Activated CD4-positive, alpha-beta T cell treated with anti-CD3 and anti-CD28 coated beads, Interleukin-2, amount 50 U/mL, for 4 hours (primary cell): ENCODE results near the gene ITPR1.

Experiments used
- DNase-seq, 2 experiments: peaks; one replicate each; pipeline ENCODE4 v3.0.0-alpha.2; 2020

The ITPR1 gene

GRCh38 chr3:4655145-4656045, 162.2 kb downstream of the ITPR1 start:
- no peak for DNase-seq

DNA sequence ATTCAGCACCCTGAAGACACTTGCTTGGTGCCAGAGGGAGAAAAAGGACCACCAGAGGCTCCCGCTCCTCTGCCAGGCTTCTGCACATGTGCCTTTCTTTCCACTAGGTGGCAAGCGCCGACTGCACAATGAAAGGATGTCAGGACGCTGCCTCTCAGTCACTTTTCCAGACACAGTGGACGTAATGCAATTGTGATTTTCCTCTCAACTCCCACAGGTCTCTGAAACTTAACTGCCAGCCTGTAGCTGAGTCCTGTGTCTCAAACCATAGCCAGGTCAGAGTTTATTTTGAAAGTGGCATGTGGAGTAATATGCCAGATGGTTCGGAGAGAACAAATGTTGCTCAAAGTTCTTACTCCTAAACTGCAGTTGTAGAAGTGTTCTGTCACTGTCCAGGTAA, 162.9 kb downstream of the ITPR1 start:
- DNase-seq, result no peak

DNA sequence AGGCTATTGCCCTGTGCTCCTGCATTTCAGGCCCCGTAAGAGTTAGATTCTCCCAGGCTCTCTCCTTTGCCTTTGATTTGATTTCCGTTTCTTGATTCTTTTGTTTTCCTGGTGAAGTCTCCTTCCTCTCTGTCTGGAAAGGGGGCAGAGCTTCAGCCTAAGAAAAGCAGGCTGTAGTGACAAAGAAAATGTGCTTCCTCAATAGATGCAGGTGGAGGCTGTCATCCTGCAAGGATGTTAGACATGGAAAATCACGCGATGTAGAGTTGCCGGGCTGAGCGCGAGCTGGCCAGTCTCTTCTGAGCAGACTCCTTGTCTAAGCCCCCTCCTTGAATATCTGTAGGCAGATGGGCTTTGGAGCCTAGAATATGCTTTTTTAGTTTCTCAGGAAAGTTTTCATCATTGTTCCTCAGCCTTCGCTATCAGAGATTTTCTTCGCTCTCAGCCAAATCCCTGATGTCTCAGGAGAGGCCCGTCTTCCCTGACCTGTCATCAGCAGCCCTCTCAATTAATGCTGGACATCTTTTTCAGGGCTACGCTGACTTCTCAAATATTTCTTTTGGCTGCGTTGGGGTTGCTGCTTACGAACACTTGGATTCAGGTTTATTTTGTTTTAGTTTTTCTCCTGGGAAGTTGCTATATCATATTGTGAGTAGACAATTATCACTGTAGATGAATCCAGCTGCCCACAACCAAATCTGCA, 163.6 kb downstream of the ITPR1 start:
- no peak for DNase-seq

GRCh38 chr3:4660936-4661335, 167.8 kb downstream of the ITPR1 start:
- no peak for DNase-seq

DNA sequence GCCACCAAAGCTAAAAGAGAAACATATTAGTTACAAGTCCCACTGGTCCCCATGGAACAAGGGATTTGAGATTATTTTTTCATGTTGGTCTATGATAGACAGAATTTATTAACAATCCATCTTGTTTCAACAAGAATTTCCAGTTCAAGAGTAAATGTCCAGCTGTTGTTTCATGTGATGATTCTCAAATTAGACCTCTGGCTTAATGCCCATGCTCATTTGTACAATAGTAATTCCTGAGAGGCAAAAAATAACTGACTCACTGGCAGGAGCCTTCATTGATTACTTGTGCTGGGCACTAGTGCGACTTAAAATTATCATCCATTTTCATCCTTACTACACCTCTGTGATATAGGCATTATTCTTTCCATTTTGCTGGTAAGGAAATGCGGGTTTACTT, 171.3 kb downstream of the ITPR1 start:
- no peak for DNase-seq

DNA sequence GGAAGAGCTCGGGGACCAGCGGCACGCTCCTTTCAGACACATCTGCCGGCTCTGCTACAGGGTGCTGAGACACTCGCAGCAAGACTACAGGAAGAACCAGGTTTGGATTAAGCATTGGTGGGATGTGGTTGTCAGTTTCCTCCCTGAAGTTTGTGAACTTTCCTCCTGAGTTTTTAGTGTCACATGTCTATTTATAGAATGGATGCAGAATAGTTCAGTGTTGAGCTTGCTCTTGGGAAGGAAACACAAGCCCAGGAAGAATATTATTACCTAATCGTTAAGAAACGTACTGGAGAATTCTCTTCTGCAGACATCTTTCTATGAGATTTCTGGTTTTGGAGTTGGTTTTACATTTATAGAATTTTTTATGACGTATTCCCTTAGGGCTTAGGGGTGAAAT, 172.0 kb downstream of the ITPR1 start:
- no peak for DNase-seq

DNA sequence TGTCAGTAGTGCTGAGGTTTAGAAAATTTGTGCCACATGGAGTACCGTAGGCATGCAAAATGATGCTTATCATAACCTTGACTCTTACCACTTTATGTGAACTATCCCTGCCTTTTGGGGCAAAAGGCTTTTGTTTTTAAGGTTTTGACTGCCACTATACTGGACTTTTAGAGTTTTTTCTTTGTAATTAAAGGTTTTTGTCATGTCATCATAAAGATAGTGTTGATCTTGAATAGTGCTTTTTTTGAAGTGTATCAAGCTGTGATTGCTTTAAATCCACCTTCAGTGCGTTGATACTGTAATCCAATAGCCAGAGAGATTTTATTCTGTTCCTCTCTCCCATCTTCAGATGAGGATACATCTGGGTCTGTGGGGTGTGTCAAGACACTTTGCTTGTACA, 172.9 kb downstream of the ITPR1 start:
- DNase-seq, result no peak

DNA sequence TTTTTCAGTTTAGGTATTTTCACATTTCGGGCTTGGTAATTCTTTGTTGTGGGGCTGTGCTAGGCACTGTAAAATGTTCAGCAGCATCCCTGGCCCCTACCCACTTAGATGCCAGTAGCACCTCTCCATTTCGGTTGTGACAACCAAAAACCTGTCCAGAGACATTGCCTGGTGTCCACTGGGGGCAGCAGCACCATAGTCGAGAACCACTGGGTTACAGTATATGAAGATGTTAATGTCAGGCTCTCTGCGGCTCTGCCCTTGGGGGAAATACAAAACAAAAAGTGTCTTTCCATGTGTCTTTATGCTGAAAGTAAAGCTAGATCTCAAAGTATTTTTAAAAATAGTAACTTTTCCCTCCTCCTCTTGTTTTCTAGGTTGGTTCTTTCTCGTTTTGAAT, 177.2 kb downstream of the ITPR1 start:
- no peak for DNase-seq

- no peak for DNase-seq
These were observed 179.7 kb downstream of the ITPR1 start for GRCh38 chr3:4672725-4673275.

- no peak for DNase-seq
These were observed 181.1 kb downstream of the ITPR1 start for GRCh38 chr3:4674216-4674615.

GRCh38 chr3:4675704-4676103, 182.6 kb downstream of the ITPR1 start:
- DNase-seq, result no peak

DNA sequence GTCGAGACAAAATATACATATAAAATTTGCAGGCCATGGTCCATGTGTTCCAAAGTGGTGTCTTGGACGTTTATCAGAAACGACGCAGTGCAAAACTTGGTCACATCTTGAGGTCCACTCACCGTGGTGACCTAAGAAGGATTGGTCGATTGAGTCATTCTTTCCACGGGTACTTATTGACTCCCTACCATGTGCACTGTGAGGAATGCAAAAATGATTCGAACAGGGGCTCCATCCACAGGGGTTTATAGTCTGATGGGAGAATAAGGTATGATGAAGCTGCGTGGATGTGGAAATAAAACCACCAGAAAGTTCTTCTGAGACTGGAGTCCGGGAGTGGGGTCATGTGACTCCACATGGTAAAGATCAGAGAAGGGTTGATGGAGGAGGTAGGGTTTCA, 185.2 kb downstream of the ITPR1 start:
- no peak for DNase-seq

GRCh38 chr3:4680227-4680691, 187.1 kb downstream of the ITPR1 start:
- DNase-seq, result no peak

- no peak for DNase-seq
These were observed 187.7 kb downstream of the ITPR1 start for GRCh38 chr3:4680871-4681300.

DNA sequence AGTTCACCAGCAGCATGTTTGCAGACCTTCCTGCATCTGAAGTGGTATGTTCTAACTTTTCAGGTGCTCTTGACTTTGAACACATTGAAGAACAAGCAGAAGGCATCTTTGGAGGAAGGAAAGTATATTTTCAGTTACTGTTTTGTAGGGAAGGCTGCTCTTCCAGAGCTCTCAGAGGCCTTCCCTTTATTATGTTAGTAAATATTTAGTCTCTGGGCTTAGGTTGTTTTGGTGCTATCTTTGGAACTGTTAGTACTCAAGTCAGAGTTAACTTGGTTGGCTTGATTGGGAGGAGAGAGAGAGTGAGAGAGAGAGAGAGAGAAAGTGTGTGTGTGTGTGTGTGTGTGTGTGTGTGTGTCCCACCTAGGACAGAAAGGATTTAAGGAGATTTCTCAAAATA, 188.2 kb downstream of the ITPR1 start:
- DNase-seq, result no peak

- no peak for DNase-seq
These were observed 191.0 kb downstream of the ITPR1 start for GRCh38 chr3:4684117-4684516.

DNA sequence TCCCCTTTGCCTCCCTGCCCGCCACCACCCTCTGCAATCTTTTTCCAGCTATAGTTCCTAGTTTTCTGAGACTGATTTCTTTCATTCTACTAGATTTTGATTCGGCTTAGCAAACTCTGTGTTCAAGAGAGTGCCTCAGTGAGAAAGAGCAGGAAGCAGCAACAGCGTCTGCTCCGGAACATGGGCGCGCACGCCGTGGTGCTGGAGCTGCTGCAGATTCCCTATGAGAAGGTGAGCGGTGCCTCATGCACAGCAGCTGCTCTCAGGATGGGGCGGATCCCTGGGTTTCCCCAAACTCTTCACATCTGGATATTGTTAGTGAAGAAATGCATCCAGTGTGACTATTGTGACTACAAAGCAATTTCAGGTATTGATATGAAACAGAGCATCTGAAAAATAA, 191.8 kb downstream of the ITPR1 start:
- DNase-seq, result no peak

DNA sequence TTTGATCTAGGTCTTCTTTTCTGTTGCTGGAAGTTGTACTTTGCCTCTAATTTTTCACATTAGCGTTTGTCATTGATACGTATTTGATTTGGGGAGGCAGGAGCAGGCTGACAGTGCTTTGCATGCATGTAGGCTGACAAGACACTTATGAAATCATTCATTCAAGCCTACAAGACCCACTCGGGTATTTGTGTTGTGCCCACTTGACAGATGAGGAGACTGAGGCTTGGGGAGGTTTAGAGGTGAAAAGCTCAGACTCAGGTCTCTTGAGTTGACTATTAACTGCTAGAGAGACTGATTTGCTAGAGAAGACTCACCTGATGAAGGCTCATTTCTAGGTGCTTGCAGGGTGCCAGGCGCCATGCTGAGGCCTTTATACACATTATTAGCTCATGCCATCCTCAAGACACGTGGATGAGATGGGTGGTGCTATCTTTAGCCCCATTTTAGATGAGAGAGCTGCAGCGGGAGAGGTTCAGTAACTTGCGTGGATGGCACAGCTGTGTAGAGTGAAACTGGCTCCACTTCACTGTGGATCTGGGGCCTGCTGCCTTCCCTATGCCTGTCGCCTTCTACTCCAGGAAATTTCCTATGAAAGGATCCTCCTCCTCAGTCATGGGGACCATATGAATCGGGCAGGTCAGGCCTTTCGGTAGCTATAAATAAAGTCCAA, 192.7 kb downstream of the ITPR1 start:
- no peak for DNase-seq

DNA sequence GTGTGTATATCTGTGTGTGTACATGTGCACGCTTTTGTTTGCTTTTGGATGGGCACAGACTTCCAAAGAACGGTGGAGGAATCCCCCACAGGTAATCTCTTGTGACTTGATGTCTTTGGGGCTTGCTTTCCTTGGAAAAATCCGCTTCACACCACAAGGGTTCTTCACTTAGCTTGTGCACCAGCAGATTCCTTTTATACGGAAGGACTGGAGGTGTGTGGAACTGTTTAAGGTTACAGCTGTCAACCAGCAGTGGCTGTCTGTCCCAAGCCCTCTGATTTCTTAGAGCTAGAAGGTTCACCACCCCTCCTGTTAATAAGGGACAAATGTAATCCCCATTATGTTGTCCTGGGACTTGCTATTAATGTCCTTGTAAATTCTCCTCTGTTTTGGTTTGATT, 193.5 kb downstream of the ITPR1 start:
- no peak for DNase-seq

DNA sequence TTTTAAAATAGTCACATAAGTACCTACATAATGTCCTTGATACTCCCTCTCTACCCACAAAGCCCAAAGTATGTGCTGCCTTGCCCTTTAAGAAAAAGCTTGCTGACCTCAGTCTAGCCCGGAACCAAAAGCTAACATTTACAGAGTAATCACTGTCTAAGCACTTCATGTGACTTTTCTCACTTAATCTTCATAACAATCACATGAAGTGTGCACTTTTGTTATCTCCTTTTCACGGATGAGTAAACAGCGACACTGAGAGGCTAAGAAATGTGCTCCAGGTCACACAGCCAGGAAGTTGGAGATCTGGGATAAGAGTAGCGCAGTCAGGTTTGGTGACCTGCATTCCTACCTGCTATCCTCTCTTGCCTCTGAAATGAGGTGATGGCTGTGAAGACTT, 194.0 kb downstream of the ITPR1 start:
- DNase-seq, result no peak

DNA sequence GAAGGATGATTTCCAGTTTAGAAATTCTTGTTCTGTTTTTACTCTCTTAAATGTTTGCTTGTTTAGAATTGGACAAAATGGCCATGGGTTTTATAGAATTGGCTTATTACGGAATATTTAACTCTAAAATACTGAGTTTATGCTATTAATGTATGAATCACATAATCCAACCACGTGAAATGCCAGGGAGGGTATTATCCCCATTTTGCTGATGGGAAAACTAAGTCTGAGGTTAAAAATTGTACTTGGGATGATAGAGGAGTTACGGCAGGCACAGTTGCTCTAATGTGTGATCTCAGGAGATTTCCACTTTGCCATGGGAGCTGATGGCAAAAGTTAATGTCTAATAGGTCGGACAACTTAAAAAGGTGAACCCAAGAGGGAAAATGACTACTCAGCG, 194.4 kb downstream of the ITPR1 start:
- no peak for DNase-seq

GRCh38 chr3:4688411-4688810, 195.3 kb downstream of the ITPR1 start:
- DNase-seq, result no peak

DNA sequence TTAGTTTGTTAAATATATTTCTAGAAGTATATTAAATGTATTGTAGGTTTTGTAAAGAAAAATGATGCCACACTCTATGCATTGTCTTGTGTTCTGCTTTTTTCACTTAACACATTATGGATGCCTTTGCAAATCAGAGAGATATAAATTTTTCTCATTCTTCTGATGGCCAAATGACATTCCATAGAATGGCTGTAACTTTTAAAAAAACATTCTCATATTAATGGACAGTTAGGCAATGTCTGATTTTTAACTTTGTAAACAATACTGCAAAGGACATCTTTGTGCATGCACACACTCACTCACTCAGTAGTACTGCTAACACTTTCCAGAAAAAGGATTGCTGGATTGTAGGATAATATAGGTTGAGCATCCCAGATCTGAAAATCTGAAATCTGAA, 195.9 kb downstream of the ITPR1 start:
- no peak for DNase-seq
